Limb (tissue), 2 donors: ENCODE data around the gene NSD1.
"Not testable (repeated sequence)": the region's sequence is repeated elsewhere in the genome, so short reads cannot be mapped to it uniquely, and the experiment has no call there.

ENCODE experiments used
- DNase-seq, 2 donors: peaks; one replicate each; pipeline ENCODE4 v3.0.0-alpha.2; 2016; ENCODE audit errors: extremely low spot score in 2 of 2

NSD1 gene

GRCh38 chr5:177130211-177131018, 3.2 kb upstream of the NSD1 start:
- no peak for DNase-seq

GRCh38 chr5:177131019-177131320, 2.6 kb upstream of the NSD1 start:
- DNase-seq: no peak

DNA sequence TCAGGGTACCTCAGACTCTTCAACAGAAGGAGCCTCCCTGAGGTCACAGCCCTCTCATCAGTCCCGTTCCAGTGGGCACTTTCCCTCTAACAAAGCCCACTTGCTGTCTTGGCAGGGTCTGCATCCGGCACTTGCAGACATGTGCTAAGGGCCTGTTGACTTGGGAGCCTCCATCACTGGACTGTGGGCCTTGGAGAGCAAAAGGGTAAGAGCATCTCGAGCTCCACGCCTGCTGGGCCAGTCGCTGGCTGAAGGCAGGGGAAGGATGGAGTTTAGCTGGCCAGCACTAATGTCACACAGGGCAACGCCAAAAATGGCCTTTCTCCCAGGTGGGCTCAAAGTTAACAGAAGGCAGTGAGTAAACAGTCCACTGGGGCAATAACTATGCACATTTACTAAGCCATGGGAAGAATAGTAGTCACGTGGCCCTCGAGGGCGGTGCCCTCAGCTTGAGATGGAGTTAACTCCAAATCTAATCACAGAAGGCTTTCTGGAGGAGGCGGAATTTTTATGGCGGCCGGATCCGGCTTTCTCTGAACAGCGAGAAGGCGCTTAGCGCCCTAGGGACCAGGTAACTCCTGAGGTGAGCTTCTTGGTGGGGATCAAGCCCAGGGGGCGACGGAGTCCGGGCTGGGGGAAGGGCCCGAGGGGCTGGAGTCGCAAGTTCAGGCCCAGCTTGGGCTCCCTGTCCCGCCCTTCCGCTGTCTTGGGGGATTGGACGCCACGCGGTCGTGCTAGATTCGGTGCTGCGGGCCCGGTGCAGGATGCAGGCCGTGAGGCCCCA, 2.0 kb upstream of the NSD1 start:
- DNase-seq: peak in 1 of 2 donors; percentile 47

GRCh38 chr5:177132136-177133095, 1.2 kb upstream of the NSD1 start:
- peak; percentile 50 to 80 for DNase-seq

- DNase-seq: peak; percentile 44 to 81
Observed at GRCh38 chr5:177133853-177134696, 502 bp downstream of the NSD1 start.

- DNase-seq: no peak
Observed at GRCh38 chr5:177134697-177135225, 1.2 kb downstream of the NSD1 start.

DNA sequence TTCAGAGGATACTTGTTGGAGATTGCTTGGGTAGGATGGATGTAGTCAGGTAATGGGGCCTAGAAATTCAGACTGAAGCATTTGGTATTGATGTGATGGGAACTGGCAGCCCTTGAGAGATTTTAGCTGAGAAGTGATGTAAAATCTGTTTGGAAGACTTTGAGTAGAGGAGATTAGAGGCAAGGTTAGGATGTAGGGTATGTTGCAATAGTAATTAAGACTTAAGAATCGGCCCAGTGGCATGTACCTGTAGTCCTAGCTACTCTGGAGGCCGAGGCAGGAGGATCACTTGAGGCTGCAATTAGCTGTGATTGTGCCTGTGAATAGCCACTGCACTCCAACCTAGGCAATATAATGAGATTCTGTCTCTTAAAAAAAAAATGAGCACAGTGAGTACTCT, 6.7 kb downstream of the NSD1 start:
- no peak for DNase-seq

GRCh38 chr5:177141496-177141895, 7.9 kb downstream of the NSD1 start:
- DNase-seq: no peak

DNA sequence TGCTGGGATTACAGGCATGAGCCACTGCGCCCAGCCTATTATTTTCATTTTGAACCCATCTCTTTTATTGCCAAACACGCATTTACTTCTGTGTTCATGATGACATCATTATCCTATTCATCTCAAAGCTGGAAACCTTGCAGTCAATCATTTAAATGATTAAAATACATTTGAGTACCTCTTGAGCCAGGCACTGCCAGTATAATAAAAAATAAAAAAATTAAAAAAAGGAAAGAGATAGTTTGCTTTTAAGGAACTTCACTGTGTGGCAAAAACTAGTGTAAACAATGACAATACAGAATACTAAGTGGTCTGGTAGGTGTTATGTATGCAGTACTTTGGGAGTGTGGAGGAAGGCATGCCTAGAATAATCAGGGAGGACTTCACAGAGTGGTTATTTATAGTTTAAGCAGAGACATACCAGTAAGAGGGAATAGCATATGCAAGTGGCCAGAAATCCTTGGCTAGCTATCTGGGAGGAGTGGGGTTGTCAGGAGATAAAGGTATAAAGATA, 8.6 kb downstream of the NSD1 start:
- DNase-seq: no peak

- no peak for DNase-seq
Observed at GRCh38 chr5:177142778-177143177, 9.2 kb downstream of the NSD1 start.

DNA sequence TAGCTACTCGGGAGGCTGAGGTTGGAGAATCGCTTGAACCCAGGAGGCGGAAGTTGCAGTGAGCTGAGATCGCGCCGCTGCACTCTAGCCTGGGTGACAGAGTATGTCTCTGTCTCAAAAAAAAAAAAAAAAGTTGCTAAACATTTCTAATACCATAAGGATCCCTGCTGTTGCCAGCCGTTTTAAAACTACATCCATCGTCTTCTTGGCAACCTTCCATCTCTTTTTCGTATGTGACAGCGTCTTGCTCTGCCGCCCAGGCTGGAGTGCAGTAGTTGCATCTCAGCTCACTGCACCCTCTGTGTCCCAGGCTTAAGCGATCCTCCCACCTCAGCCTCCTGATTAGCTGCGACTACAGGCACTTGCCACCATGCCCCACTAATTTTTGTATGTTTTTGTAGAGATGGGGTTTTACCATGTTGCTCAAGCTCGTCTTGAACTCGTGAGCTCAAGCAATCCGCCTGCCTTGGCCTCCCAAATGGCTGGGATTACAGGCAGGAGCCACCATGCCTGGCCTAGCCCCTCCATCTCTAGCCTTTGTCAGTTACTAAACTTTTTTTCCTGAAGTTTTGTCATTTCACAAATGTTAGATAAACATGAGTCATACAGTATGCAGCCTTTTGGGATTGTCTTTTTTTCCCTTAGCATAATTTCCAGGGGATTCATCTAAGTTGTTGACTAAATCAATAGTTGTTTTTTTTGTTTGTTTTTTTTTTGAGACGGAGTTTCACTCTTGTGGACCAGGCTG, 13.5 kb downstream of the NSD1 start:
- no peak for DNase-seq

GRCh38 chr5:177150061-177150460, 16.5 kb downstream of the NSD1 start:
- DNase-seq: not testable (repeated sequence)

GRCh38 chr5:177154003-177154643, 20.6 kb downstream of the NSD1 start:
- no peak for DNase-seq

GRCh38 chr5:177162379-177162778, 28.8 kb downstream of the NSD1 start:
- DNase-seq: no peak

DNA sequence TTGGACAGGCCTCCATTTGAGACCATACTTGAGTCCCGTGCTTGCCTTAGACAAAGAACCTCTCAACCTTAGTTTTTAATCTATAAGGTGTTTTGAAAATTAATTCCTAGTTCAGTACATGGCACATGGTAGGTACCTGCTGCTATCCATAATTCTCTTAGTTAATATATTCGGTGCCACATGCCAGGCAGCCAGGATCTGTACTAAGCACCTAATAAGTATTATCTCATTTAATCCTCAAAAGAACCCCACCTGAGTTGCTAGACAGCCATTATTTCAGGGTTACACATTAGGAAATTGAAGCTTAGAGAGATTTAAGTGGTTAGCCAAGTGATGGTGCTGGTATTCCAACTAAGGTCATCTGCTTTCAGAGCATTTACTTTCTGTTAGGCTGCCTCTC, 29.9 kb downstream of the NSD1 start:
- DNase-seq: no peak

DNA sequence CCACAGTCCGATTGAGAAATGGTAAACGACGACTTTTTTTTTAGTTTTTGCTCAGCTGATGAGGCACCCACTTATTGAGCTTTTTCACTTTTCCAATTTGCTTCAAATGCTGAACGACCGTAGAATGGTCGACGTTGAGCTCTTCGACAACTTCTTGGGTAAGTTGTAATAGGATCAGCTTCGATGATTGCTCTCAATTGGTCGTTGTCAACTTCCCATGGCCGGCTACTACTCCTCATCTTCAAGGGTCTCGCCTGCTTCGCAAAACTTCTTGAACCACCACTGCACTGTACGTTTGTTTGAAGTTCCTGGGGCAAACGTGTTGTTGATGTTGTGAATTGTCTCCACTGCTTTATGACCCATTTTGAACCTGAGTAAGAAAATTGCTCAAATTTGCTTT, 35.7 kb downstream of the NSD1 start:
- no peak for DNase-seq

GRCh38 chr5:177171961-177172360, 38.4 kb downstream of the NSD1 start:
- DNase-seq: no peak

DNA sequence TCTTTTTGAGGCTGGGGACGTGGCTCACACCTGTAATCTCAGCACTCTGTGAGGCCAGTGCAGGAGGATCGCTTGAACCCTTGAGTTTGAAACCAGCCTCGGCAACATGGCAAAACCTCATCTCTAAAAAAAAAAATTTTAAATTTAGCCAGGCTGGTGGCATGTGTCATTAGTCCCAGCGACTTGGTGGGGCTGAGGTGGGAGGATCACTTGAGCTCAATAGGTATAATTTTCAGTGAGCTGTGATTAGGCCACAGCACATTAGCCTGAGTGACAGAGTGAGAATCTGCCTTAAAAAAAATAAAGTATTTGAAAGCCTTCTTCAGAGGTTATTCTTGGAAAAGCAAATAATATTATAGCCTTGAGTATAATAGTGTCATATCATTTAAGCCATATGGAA, 41.8 kb downstream of the NSD1 start:
- no peak for DNase-seq

- DNase-seq: no peak
Observed at GRCh38 chr5:177176175-177176711, 42.7 kb downstream of the NSD1 start.
